CD14-positive monocyte (primary cell): ENCODE measurements around the gene POC1A. TPM values are rescaled to one million over a fixed set of nuclear protein-coding genes. Genes with fewer than 3 reads are reported as not detected.

Experiments used
- DNase-seq, 3 donors: peaks; one replicate each; pipeline ENCODE4 v3.0.0-alpha.2; 2011 to 2022
- H2AFZ ChIP-seq: 2 replicates; pipeline ENCODE4 v1.6.0; 2012; ENCODE audit warnings: mild to moderate bottlenecking, low read depth, low read length, inconsistent platforms; ENCODE audit not compliant: insufficient read depth, poor library complexity, severe bottlenecking
- H3K27ac ChIP-seq, 2 donors: 1 replicate in 1 of 2; 2 replicates in 1 of 2; pipeline ENCODE4 v1.5.1; 2012 to 2013; ENCODE audit warnings: low read length in 2 of 2, control low read depth in 1 of 2, inconsistent platforms in 1 of 2, low read depth in 1 of 2, mild to moderate bottlenecking in 1 of 2
- H3K27me3 ChIP-seq, 2 donors: one replicate each; pipeline versions ENCODE4 v1.6.0 to v1.6.1; 2011 to 2013; ENCODE audit warnings: low read length in 2 of 2; ENCODE audit not compliant: control insufficient read depth in 2 of 2, insufficient read depth in 2 of 2
- H3K36me3 ChIP-seq, 2 donors: replicated peaks in 1 of 2; 1 replicate in 1 of 2; 2 replicates in 1 of 2; pipeline versions ENCODE4 v1.5.1 to v1.6.1; 2012 to 2013; ENCODE audit warnings: low read length in 2 of 2, control low read depth in 1 of 2, inconsistent platforms in 1 of 2, mild to moderate bottlenecking in 1 of 2; ENCODE audit not compliant: insufficient read depth in 2 of 2, control insufficient read depth in 1 of 2
- H3K4me1 ChIP-seq, 2 donors: 1 replicate in 1 of 2; 2 replicates in 1 of 2; pipeline versions ENCODE4 v1.5.1 to v1.6.1; 2012 to 2013; ENCODE audit warnings: low read length in 2 of 2, control low read depth in 1 of 2, inconsistent platforms in 1 of 2, mild to moderate bottlenecking in 1 of 2, moderate library complexity in 1 of 2; ENCODE audit not compliant: insufficient read depth in 2 of 2, control insufficient read depth in 1 of 2
- H3K4me2 ChIP-seq: replicated peaks from 2 replicates; pipeline ENCODE3; 2012; ENCODE audit warnings: low read length, moderate library complexity, mild to moderate bottlenecking; ENCODE audit not compliant: poor library complexity, severe bottlenecking; ENCODE audit errors: extremely low read depth
- H3K4me3 ChIP-seq, 3 experiments: fragments of 200-600 bp in 1 of 3; sonication (generic) in 1 of 3; replicated peaks in 1 of 3; 1 replicate in 2 of 3; 2 replicates in 1 of 3; pipeline ENCODE4 v1.5.1; 2011 to 2013; ENCODE audit warnings: low read length in 3 of 3, mild to moderate bottlenecking in 3 of 3, control low read depth in 2 of 3, low read depth in 2 of 3, inconsistent platforms in 1 of 3, moderate library complexity in 1 of 3
- H3K79me2 ChIP-seq: 2 replicates; pipeline ENCODE4 v1.6.0; 2012; ENCODE audit warnings: mild to moderate bottlenecking, control low read depth, inconsistent platforms, low read length, moderate library complexity; ENCODE audit not compliant: insufficient read depth
- H3K9ac ChIP-seq: 2 replicates; pipeline ENCODE4 v1.6.0; 2017; ENCODE audit warnings: low read length, mild to moderate bottlenecking; ENCODE audit not compliant: insufficient read depth, poor library complexity, severe bottlenecking
- H3K9me3 ChIP-seq, 2 donors: replicated peaks in 1 of 2; 1 replicate in 1 of 2; 2 replicates in 1 of 2; pipeline versions ENCODE4 v1.5.1 to v1.6.1; 2012 to 2013; ENCODE audit warnings: low read length in 2 of 2, control low read depth in 1 of 2; ENCODE audit not compliant: control insufficient read depth in 1 of 2, insufficient read depth in 1 of 2
- H4K20me1 ChIP-seq: 2 replicates; pipeline ENCODE4 v1.6.0; 2012; ENCODE audit warnings: mild to moderate bottlenecking, low read length, control low read depth, moderate library complexity; ENCODE audit not compliant: insufficient read depth
- H3K27ac Mint-ChIP-seq, 7 donors: one replicate each; pipeline ENCODE4 v1.8.0; 2020; ENCODE audit warnings: mild to moderate bottlenecking in 7 of 7, mixed read lengths in 7 of 7, moderate library complexity in 6 of 7, inconsistent platforms in 2 of 7
- H3K27me3 Mint-ChIP-seq, 3 donors: one replicate each; pipeline ENCODE4 v1.8.0; 2021 to 2022; ENCODE audit warnings: low read depth in 3 of 3, mild to moderate bottlenecking in 3 of 3, mixed read lengths in 3 of 3, moderate library complexity in 3 of 3, inconsistent platforms in 1 of 3
- H3K36me3 Mint-ChIP-seq, 2 donors: one replicate each; pipeline ENCODE4 v1.8.0; 2020; ENCODE audit warnings: mixed read lengths in 2 of 2, inconsistent platforms in 1 of 2, mild to moderate bottlenecking in 1 of 2
- H3K4me1 Mint-ChIP-seq: one replicate; pipeline ENCODE4 v1.8.0; 2020; ENCODE audit warnings: mild to moderate bottlenecking, mixed read lengths
- H3K4me3 Mint-ChIP-seq, 2 donors: one replicate each; pipeline ENCODE4 v1.8.0; 2020; ENCODE audit warnings: mild to moderate bottlenecking in 2 of 2, mixed read lengths in 2 of 2, moderate library complexity in 1 of 2
- H3K9me3 Mint-ChIP-seq, 7 donors: one replicate each; pipeline ENCODE4 v1.8.0; 2020 to 2022; ENCODE audit warnings: mixed read lengths in 7 of 7, mild to moderate bottlenecking in 6 of 7, moderate library complexity in 6 of 7, inconsistent platforms in 2 of 7
- WGBS: methylation state at CpG from one replicate; pipeline ENCODE4 v1.1.5; 2013; ENCODE audit warnings: missing lambda C conversion rate; ENCODE audit not compliant: insufficient coverage; 5-methylcytosine and 5-hydroxymethylcytosine counted together
- intact Hi-C, 2 donors: fragments of 100-400 bp; cut with micrococcal nuclease; formaldehyde crosslinking; loops; one replicate each; pipeline versions ENCODE4 v1.15.0 to v1.15.1; 2023
- polyA minus RNA-seq: library from RNA; depleted of rRNA, polyadenylated mRNA; stranded (reverse); fragments of >200 nt; gene quantifications from 2 replicates; pipeline ENCODE4 v1.2.3, GENCODE V29; 2012
- polyA plus RNA-seq, 3 donors: library from polyadenylated mRNA; depleted of rRNA in 1 of 3; unstranded in 2 of 3; stranded (reverse) in 1 of 3; fragments of 300-500 nt in 2 of 3; fragments of >200 nt in 1 of 3; fragmentation: Illumina TruSeq in 2 of 3; gene quantifications; 1 replicate in 2 of 3; 2 replicates in 1 of 3; pipeline ENCODE4 v1.2.3, GENCODE V29; 2012 to 2021
- total RNA-seq, 12 experiments: library from RNA in 1 of 12; stranded (reverse) in 1 of 12; fragments of 120-200 nt in 1 of 12; gene quantifications; one replicate each; pipeline ENCODE4 v1.2.4 and lab custom pipeline; 2013 to 2026; ENCODE audit warnings: mixed read lengths in 6 of 12, inconsistent platforms in 1 of 12
- TF ChIP-seq, protein P1 (sequence below): fragments of 200-600 bp; IDR thresholded peaks from one replicate; pipeline ENCODE4 v1.8.0; 2022; ENCODE audit warnings: antibody characterized with exemption, mild to moderate bottlenecking

POC1A gene
- total RNA-seq (2013): 0.60 TPM
- polyA plus RNA-seq: 1 to 10 TPM; 1.2 to 2.0 (median 1.5) TPM
- 1.1 and 1.4 TPM in 2 replicates for polyA minus RNA-seq
- total RNA-seq (lab: John Stamatoyannopoulos, UW): 0.41 to 2.1 (median 0.98) reads per million in 11 experiments

GRCh38 chr3:52154135-52155094, at the start of gene POC1A:
POC1A (minus strand) TSS chr3:52154423; CDS start chr3:52154372, 51 bp downstream.
- under 1% methylated on average over 82 of the region's 83 CpGs for WGBS
- peak within 1 kb of the TSS; percentile 95 for H3K4me2 ChIP-seq
- peak within 1 kb of the TSS; percentile 91 to 99 for H3K4me3 Mint-ChIP-seq
- peaks cover 8 to 14% of the 10 kb centered on the region in 2 donors for H3K36me3 ChIP-seq
- H3K27me3 ChIP-seq: no peaks in the 10 kb centered on the region
- peaks cover 33% of the 10 kb centered on the region for H3K79me2 ChIP-seq
- H3K36me3 Mint-ChIP-seq: peaks cover 3 to 9% of the 10 kb centered on the region in 2 donors
- no peaks in the 10 kb centered on the region for H3K9me3 ChIP-seq
- intact Hi-C loops: loop anchor here (2.0 to 5.0 kb wide), 3 partner anchors 43 to 98 kb away; partner anchors contain the start of genes ALAS1 (in 1 of the 2) and DUSP7 (in 1 of the 2)
- H3K4me1 Mint-ChIP-seq: peaks cover 17% of the 10 kb centered on the region
- peak; percentile 97 to 99 (median 97) for DNase-seq
- H4K20me1 ChIP-seq: no peaks in the 10 kb centered on the region
- H3K4me3 ChIP-seq: peak within 1 kb of the TSS; percentile 55 to 88 (median 71)
- no peaks in the 10 kb centered on the region for H3K9me3 Mint-ChIP-seq
- peak within 1 kb of the TSS; percentile 85 to 88 for H3K27ac ChIP-seq
- peak within 1 kb of the TSS; percentile 97 to 100 (median 98) for H3K27ac Mint-ChIP-seq
- H3K9ac ChIP-seq: peak within 1 kb of the TSS; percentile 71
- H2AFZ ChIP-seq: peak within 1 kb of the TSS; percentile 95
- peaks cover 0 to 1% (median 0%) of the 10 kb centered on the region in 3 donors for H3K27me3 Mint-ChIP-seq
- TF ChIP-seq, protein P1, sequence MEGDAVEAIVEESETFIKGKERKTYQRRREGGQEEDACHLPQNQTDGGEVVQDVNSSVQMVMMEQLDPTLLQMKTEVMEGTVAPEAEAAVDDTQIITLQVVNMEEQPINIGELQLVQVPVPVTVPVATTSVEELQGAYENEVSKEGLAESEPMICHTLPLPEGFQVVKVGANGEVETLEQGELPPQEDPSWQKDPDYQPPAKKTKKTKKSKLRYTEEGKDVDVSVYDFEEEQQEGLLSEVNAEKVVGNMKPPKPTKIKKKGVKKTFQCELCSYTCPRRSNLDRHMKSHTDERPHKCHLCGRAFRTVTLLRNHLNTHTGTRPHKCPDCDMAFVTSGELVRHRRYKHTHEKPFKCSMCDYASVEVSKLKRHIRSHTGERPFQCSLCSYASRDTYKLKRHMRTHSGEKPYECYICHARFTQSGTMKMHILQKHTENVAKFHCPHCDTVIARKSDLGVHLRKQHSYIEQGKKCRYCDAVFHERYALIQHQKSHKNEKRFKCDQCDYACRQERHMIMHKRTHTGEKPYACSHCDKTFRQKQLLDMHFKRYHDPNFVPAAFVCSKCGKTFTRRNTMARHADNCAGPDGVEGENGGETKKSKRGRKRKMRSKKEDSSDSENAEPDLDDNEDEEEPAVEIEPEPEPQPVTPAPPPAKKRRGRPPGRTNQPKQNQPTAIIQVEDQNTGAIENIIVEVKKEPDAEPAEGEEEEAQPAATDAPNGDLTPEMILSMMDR: peak; percentile 15
- peaks cover 17 to 19% of the 10 kb centered on the region in 2 donors for H3K4me1 ChIP-seq

GRCh38 chr3:52203701-52204100, 49.5 kb upstream of the POC1A start:
- no peaks in the 10 kb centered on the region for H3K27me3 Mint-ChIP-seq
- peaks cover 72 to 75% of the 10 kb centered on the region in 2 donors for H3K36me3 Mint-ChIP-seq
- peaks cover 22% of the 10 kb centered on the region for H4K20me1 ChIP-seq
- peak overlapping the region; percentile 13 to 98 (median 94) for H3K27ac Mint-ChIP-seq
- no peaks in the 10 kb centered on the region for H3K9me3 Mint-ChIP-seq
- H3K4me2 ChIP-seq: no peak overlapping the region
- intact Hi-C loops: loop anchor here in 1 of 2 donors (2.0 kb wide), 1 partner anchor 15 kb away; no protein-coding TSS in a partner anchor
- H3K27me3 ChIP-seq: no peaks in the 10 kb centered on the region
- TF ChIP-seq, protein P1: no peak
- H3K4me3 Mint-ChIP-seq: peak overlapping the region in 1 of 2 donors; percentile 51
- peaks cover 63% of the 10 kb centered on the region for H3K4me1 Mint-ChIP-seq
- H3K9ac ChIP-seq: peak overlapping the region; percentile 57
- DNase-seq: no peak
- H3K4me3 ChIP-seq: no peak overlapping the region
- no peak overlapping the region for H2AFZ ChIP-seq
- peak overlapping the region; percentile 80 to 96 for H3K27ac ChIP-seq
- H3K9me3 ChIP-seq: no peaks in the 10 kb centered on the region
- peaks cover 50 to 58% of the 10 kb centered on the region in 2 donors for H3K36me3 ChIP-seq
- no CpG with 5 or more reads among the region's 1 CpG for WGBS
- peaks cover 75% of the 10 kb centered on the region for H3K79me2 ChIP-seq
- H3K4me1 ChIP-seq: peaks cover 60 to 64% of the 10 kb centered on the region in 2 donors
